NCI-H2029 (cell line): Measurements from ENCODE around the gene PRKCA.
A peak's percentile ranks its signal among the peaks of the same experiment; 100 is the strongest.
"Not testable (repeated sequence)": the region's sequence is repeated elsewhere in the genome, so short reads cannot be mapped to it uniquely, and the experiment has no call there.

Experiments
- DNase-seq: peaks from one replicate; lab custom pipeline; 2025; lab: John Stamatoyannopoulos, UW

The PRKCA gene

GRCh38 chr17:66326476-66327047, 24.1 kb downstream of the PRKCA start:
- DNase-seq = no peak

DNA sequence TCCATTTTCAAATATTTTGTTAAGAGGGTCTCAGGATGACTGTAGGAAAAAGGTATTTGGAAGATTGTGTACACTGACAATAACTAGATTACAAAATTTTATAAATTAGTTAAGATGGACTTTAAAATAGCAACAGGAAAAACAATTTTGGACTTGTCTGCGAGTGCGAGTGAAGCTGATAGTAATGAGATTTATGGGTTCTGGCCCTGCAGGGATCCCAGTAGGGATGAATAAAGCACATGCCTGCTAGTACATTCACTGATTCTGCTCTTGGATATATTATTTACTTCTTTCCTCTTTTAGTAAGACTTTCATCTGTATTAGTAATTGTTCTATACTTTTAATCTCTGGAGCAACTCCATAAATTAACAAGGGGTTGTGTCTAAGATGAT, 28.2 kb downstream of the PRKCA start:
- no peak for DNase-seq

- DNase-seq = no peak
Measured at GRCh38 chr17:66331038-66331816, 28.8 kb downstream of the PRKCA start.

GRCh38 chr17:66335797-66336196, 33.4 kb downstream of the PRKCA start:
- no peak for DNase-seq

DNA sequence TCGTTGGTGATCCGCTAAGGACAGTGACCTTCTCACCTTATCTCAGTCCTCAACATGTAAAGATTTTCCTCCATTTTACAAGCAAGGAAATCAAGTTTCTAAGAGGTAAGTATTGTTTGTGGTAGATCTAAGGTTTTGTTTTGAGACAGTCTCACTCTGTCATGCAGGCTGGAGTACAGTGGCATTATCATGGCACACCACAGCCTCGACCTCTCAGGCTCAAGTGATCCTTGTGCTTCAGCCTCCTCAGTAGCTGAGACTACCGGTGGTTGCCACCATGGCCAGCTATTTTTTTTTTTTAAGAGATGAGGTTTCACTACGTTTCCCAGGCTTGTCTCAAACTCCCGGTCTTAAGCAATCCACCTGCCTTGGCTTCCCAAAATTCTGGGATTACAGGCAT, 34.9 kb downstream of the PRKCA start:
- DNase-seq = no peak

GRCh38 chr17:66337866-66338485, 35.6 kb downstream of the PRKCA start:
- no peak for DNase-seq

GRCh38 chr17:66338937-66339336, 36.5 kb downstream of the PRKCA start:
- no peak for DNase-seq

GRCh38 chr17:66339561-66339960, 37.1 kb downstream of the PRKCA start:
- DNase-seq = no peak

DNA sequence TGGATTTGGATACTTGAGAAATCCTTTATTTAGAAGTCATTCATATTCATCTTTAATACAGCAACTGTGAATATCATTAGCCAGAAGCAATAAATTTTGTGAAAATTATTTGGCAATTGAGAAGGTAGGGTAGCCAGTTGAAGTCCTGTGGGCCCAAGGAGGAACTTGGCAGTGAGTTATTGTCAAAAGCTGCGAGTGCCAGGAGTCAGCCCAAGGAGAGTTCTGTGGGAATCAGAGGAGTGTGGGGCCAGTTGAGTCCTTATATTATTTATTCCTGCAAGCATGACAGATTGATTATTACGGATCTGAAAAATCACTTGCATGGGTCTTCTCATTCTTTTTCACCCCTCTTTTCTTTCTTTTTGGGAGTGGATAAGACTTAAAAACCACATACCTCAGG, 38.3 kb downstream of the PRKCA start:
- no peak for DNase-seq

- DNase-seq = no peak
Measured at GRCh38 chr17:66341462-66341861, 39.0 kb downstream of the PRKCA start.

- DNase-seq = not testable (repeated sequence)
Measured at GRCh38 chr17:66342263-66342662, 39.9 kb downstream of the PRKCA start.

DNA sequence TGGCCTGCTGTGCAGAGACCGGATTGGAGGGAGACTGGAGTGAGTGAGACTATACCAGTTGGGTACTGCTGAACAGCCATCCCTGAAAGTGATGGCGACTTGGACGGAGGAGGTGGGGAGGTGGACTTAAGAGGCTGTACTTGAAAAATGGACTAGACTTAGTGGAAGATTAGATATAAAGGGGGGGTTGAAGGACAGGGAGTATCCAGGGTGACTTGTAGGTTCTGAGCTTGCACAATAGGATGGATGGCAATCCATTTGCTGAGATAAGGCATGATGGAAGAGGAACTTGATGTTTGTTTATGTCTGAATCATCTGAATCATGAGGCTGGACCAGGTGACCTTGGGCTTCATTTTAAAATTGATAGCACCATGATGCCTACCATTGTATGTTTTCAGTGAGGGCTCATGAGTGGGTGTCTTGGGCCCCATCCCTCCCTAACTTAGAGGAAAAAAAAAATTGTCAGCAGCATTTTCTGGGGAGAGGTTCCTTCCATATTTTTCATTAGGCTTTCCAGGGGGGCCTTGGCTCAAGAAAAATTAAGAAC, 41.2 kb downstream of the PRKCA start:
- DNase-seq = no peak

DNA sequence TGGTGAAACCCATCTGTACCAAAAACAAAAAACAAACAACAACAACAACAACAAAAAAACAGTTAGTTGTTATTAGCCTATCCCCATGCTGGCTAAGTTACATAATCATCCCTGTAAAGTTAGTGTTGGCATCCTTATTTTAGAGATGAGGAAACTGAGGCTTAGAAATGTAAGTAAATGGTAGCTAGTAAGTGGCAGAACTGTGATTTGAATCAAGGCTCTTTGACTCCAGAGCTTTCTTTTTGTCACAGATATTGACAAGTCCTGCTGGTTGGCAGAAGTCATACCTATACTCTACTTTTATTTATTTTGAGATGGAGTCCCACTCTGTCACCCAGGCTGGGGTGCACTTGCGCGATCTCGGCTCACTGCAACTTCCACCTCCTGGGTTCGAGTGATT, 42.1 kb downstream of the PRKCA start:
- DNase-seq = no peak

DNA sequence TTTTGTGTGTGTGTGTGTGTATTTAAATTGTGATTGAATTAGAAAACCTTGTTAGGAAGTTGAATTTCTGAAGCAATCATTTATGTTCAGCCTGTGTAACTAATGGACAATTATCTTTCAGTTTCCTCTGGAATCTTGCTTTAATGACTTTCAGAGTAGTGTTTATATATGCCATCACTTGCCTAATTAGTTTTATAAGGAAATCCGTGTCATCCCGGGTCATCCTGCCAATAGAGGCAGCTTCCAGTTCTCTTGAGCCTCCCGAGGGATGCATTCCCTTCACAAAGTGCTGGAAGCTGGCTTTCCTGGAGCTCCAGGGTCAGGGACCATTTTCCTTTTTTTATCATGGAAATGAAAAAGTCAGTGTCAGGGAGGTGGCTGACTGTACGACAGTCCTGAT, 42.9 kb downstream of the PRKCA start:
- DNase-seq = no peak

- not testable (repeated sequence) for DNase-seq
Measured at GRCh38 chr17:66345949-66346638, 43.7 kb downstream of the PRKCA start.

- DNase-seq = peak; percentile 20
Measured at GRCh38 chr17:66347661-66348514, 45.5 kb downstream of the PRKCA start.

DNA sequence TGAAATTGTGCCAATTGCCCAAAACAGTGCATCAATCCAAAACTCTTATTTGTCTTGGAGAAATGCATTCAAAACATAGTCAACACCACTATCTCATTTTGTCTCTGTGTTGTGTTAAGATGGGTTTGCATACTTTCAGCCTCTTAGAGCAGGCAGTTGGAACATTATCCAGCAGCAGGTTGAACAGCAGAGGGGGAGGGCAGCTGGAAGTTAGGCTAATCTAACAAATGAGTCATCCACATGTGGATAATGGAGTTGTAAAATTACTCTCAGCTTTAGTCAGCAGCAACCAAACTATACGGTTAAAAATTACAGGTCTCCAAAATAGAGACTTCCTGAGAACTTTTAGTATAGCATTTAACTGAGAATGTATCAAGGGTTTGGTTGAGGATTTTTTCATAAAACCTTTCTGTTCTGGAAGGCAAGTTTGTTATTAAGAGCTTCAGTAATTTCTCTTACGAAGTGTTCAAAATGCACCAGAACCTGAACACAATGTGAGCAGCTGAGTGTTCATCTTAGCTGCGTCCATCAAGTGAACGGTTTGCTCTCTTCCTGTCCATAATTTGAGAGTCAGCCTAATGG, 46.3 kb downstream of the PRKCA start:
- peak; percentile 15 for DNase-seq

DNA sequence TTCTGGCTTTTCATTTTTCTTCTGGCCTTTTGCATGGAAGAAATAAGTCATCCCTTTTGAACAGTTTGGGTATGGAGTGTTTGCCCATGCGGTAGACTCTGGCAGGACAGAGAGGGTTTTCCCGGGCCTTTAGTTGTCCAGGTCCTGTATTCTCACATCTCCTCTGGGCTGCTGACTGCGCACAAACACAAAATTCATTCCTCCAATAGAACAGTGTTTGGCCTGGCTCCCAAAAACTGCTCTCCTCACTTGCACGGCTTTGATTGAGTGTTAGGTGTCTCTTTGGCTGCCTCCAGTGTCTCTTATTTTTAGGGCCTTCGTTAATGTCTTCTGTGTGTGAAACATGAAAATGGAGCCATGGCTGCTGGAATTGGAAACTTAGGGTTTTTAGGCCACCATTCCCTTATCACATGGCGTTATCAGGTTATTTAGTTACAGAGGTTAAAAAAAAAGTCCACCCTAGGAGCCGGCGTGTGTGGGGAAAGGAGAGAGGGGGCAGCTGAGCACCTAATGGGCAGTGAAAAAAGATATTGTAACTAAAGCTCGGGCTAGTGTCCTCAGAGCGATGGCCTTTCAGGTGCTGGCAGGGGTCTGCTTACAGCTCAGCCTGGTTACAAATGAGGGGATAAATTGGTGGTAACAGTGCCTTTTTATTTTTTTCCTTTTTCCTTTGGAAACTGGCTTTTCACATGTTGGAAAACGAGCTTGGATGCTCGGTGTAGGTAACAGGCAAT, 47.3 kb downstream of the PRKCA start:
- no peak for DNase-seq

DNA sequence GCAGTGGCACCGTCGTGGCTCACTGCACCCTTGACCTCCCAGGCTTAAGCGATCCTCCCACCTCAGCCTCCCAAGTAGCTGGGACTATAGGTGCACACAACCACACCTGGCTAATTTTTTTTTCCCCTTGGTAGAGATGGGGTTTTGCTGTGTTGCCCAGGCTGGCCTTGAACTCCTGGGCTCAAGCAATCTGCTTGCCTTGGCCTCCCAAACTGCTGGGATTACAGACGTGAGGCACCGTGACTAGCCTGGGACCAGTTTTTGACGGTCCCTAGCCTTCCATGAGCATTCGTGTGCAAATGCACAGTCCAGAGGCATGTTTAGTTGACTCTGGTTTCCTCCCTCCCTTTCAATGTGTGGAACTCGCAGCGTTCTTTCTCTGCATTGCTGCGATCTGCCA, 48.2 kb downstream of the PRKCA start:
- not testable (repeated sequence) for DNase-seq

DNA sequence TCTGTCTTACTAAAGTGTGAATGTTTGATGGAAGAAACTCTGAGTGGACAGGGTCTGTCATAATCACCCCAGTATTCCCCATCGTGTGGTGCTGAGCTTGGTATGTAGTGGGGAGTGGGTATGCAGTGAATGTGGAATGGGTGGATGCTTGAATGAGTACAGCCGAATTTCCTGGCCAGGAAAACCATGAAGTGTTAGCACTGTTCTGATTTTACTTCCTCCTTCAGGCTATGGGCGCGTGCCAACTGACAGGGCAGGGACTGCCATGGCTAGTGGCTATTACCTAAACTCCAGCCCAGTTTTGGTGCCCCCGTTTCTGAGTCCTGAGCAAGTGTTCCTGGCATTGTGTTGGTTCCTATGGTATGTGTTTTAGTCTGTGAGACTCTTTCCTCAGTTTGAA, 48.6 kb downstream of the PRKCA start:
- peak; percentile 7 for DNase-seq

GRCh38 chr17:66351701-66352100, 49.3 kb downstream of the PRKCA start:
- no peak for DNase-seq
